Gastrocnemius medialis (tissue), 4 donors: ENCODE results near the gene CCND1.

Source experiments
- CTCF ChIP-seq, 5 experiments: fragments of 450-650 bp in 3 of 5; fragments of 200-600 bp in 2 of 5; sonication (generic) in 2 of 5; IDR thresholded peaks in 4 of 5; conservative IDR thresholded peaks in 1 of 5; 1 replicate in 4 of 5; 2 replicates in 1 of 5; pipeline ENCODE4 v1.5.1; 2016 to 2019; ENCODE audit warnings: antibody characterized with exemption in 5 of 5, mild to moderate bottlenecking in 3 of 5, moderate library complexity in 3 of 5
- POLR2A ChIP-seq, 2 donors: fragments of 450-650 bp; IDR thresholded peaks; one replicate each; pipeline ENCODE4 v1.6.1; 2017; ENCODE audit warnings: antibody characterized with exemption in 2 of 2, mild to moderate bottlenecking in 2 of 2, moderate library complexity in 2 of 2

- TF ChIP-seq CTCF (IDR thresholded peaks at IDR 0.05 in 4 of 5, conservative IDR thresholded peaks at IDR 0.05 in 1 of 5) (no peak), POLR2A (IDR thresholded peaks at IDR 0.05) (no peak)
Observed at GRCh38 chr11:69680688-69681087, 39.7 kb downstream of the CCND1 start.
